HG02970 (cell line): ENCODE results near the gene PILRB.
A peak's percentile ranks its signal among the peaks of the same experiment; 100 is the strongest.
"Not testable (repeated sequence)": the region's sequence is repeated elsewhere in the genome, so short reads cannot be mapped to it uniquely, and the experiment has no call there.

ENCODE experiments used
- ATAC-seq: cut with Tn5 transposase; IDR thresholded peaks from one replicate; pipeline ENCODE4 v1.9.1; 2021; ENCODE audit warnings: mild to moderate bottlenecking, moderate library complexity, moderate number of reproducible peaks; ENCODE audit not compliant: unreplicated experiment, low FRiP score

Gene PILRB

GRCh38 chr7:100358027-100358856, at the start of gene PILRB:
Gene PILRB, plus strand, starts transcription at chr7:100358117. Its CDS starts 186 bp downstream, at chr7:100358303.
- ATAC-seq = no peak

- ATAC-seq = not testable (repeated sequence)
These were observed 39.6 kb upstream of the PILRB start for GRCh38 chr7:100318329-100318728.

GRCh38 chr7:100321648-100322047, 36.3 kb upstream of the PILRB start:
- not testable (repeated sequence) for ATAC-seq

- not testable (repeated sequence) for ATAC-seq
These were observed 33.7 kb upstream of the PILRB start for GRCh38 chr7:100324194-100324593.

GRCh38 chr7:100325671-100326070, 32.2 kb upstream of the PILRB start:
- ATAC-seq = not testable (repeated sequence)

GRCh38 chr7:100326914-100327313, 31.0 kb upstream of the PILRB start:
- ATAC-seq = not testable (repeated sequence)

- peak; percentile 89 for ATAC-seq
These were observed 22.1 kb upstream of the PILRB start for GRCh38 chr7:100335566-100336466.

GRCh38 chr7:100338083-100338696, 19.7 kb upstream of the PILRB start:
- not testable (repeated sequence) for ATAC-seq

- ATAC-seq = not testable (repeated sequence)
These were observed 16.6 kb upstream of the PILRB start for GRCh38 chr7:100341286-100341685.

- no peak for ATAC-seq
These were observed 15.2 kb upstream of the PILRB start for GRCh38 chr7:100342765-100343164.

- peak; percentile 31 for ATAC-seq
These were observed 13.8 kb upstream of the PILRB start for GRCh38 chr7:100344124-100344559.

- ATAC-seq = peak; percentile 53
These were observed 13.2 kb upstream of the PILRB start for GRCh38 chr7:100344560-100345287.

GRCh38 chr7:100345288-100345672, 12.6 kb upstream of the PILRB start:
- ATAC-seq = peak; percentile 30

- ATAC-seq = no peak
These were observed 11.0 kb upstream of the PILRB start for GRCh38 chr7:100346921-100347320.

GRCh38 chr7:100348805-100349204, 9.1 kb upstream of the PILRB start:
- no peak for ATAC-seq

- no peak for ATAC-seq
These were observed 8.2 kb upstream of the PILRB start for GRCh38 chr7:100349757-100350156.

GRCh38 chr7:100351657-100352058, 6.3 kb upstream of the PILRB start:
- no peak for ATAC-seq

- ATAC-seq = not testable (repeated sequence)
These were observed 5.6 kb upstream of the PILRB start for GRCh38 chr7:100352230-100352781.

- no peak for ATAC-seq
These were observed 4.8 kb upstream of the PILRB start for GRCh38 chr7:100352984-100353684.
